ENCODE data around the gene CD300A.

Gene CD300A

GRCh38 chr17:74466111-74466827 is at the start of gene CD300A:
CD300A (plus strand) TSS chr17:74466634; CDS start chr17:74466704, 70 bp downstream.
- peak; percentile 32 for DNase-seq

DNA sequence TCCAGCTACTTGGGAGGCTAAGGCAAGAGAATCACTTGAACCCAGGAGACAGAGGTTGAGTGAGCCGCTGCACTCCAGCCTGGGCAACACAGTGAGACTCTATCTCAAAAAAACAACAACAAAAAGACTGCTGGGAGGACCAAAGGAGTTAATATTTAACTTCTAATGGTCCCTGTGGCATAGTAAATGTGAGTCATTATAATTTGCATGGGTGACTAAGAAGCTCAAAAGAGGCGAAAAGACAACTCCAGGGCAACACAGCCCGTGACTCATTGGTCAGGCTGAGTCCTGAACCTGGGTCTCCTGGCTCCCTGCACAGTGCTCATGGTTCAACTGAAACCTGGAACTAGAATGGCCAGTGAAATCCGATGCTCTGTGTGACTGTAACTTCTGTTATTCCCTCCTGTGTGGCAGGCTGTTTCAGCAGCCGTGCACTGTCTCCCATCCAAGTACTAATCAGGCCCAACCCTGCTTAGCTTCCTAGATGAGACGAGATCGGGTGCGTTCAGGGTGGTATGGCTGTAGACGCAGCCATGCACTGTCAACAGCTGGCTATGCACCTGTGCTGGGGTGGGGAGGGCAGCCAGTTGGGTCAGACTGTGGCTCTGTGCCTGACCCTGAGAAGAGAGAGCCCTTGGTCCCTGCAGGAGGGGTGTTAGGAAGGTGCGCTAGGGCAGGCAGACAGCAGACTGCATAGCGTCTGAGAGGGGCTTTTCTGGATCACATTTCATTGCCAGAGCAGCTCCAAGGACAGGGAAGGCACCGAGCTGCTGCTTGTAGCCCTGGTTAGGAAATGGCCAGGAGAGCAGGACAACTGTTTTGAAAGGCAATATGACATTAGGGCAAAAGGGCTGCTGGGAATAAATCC is 49.0 kb upstream of the CD300A start:
- peak; percentile 25 for DNase-seq

DNA sequence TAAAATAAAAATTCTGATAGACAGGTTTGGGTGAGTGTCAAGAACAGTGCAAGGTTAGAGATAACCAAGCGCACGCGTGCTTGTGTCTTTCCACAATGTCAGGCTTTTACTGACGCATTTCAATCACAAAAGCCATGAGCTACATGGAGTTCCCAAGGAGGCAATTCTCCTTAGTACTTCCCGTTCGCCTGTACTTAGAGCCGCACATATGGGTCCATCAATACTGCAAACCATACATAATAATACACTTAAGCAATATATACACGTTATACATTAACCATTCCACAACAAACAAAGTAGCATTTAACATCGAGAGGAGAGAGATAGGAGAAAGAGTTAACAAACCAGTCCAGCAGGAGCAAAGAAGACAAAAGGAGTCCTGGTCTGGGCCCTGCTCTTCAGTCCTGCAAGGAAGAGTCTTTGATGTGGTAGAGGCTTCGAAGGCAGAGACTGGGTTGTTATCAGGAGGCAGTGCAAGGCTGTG is 46.5 kb upstream of the CD300A start:
- no peak for DNase-seq

DNA sequence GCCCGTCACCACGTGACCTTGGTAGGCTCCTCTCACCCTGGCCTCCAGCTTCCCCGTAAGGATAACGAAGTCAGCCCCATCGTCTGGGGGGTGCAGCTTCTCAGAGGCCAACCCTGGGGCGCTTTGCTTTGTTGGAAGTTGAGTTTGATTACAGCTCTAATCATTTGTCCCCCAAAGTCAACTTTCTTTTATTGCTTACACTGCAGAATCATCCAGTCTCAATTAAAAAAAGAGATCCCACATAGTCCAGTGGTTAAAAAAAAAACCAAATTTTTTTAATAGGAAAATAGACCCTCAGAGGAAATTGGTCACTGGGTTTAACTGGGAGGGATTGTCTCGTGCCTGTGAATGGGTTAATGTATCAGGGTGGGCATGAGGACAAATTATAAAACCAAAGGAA is 42.3 kb upstream of the CD300A start:
- DNase-seq, result no peak

DNA sequence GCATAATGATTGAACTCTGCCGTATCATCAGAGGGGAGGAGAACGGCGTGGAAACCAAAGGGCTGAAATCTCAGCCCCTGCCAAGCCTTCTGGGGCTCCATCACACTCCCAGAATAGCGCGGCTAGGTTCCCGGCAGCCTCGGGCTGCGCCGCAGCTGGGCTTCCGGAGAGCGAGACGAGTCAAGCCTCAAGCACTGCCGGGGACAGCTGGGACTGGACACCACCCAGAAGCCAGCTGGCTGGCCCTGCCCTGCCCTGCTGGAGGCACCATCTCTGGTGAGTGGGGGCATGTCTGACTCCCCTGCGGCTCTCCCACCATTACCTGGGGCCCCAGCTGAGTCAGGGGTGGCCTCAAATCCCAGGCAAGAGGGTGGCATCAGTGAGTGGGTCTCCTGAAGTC is 41.8 kb upstream of the CD300A start:
- DNase-seq, result no peak

GRCh38 chr17:74426551-74427047 is 39.8 kb upstream of the CD300A start:
- no peak for DNase-seq

DNA sequence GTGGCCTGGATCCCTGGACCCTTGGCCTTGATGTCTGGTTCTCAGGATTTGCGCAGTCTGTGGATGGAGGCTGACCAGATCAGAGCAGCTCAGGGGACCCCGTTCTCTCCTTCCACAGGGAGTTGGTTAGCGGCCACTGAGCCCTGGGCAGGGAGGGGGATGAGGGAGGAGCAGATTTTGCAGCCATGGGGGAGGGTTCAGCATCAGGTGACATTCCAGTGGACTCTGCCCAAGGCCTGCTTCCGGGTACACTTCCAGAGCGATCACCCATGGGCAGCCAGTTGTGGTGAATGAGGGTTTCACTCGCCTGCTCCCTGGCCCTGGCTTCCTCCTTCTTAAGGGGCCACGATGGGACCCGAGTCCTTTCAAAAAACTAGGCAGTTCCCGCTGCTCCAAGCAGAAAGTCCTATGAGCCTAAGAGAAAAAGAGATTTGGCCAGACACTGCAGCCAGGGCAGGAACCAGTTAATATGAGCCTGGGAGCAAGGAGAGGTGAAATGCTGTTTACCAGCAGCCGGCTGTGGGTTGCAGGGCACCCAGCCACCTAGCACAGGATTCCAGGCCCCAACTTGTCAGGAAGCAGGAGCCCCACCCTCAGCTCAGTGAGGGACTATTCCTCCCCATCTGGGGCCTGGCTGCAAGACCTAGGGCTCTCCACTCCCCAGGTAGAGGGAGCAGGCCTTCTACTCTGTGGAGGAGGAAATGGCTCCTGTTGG is 39.2 kb upstream of the CD300A start:
- no peak for DNase-seq

- no peak for DNase-seq
These were observed 38.7 kb upstream of the CD300A start for GRCh38 chr17:74427763-74428153.

- no peak for DNase-seq
These were observed 36.6 kb upstream of the CD300A start for GRCh38 chr17:74429604-74430384.

- no peak for DNase-seq
These were observed 36.1 kb upstream of the CD300A start for GRCh38 chr17:74430385-74430705.

DNA sequence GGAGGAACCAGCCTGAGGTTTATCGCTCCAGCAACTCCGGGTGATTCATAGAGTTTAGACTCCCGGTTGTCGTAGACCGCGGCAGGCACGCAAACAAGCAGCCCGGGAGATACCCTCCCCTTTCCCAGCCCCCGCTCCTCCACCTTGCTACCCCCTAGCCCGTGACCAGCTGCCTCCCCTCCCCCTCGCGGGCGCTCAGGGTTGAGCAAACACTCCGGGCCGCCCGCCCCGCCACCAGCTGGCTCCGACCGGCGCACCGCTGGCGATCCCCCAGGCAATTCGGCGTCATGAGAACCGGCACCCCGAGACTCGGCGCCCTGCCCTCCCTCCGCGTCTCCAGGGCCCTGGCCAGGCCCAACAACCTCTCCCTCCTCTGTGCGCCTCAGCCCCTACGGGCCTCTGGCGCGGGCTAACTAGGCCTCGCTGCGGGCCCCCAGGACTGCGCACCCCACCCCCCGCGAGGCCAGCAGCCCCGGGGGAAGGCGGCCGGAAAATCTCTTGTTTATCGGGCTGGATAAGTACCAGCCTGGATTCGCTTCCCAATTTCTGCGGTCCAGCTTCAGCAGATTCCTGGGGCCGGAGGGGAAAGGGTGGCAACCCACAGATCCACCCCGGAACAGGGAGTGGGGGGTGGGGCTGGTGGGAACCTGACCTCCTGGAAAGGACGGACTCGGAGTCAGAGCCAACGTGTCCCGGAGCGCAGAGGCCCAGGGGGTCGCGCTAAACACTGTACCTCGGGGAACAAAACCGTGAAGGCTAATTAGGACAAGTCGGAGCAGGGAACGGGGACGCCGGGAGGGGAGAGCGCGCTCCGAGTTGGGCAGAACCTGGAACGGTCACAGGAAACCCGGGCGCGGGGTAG is 35.5 kb upstream of the CD300A start:
- peak; percentile 37 for DNase-seq

DNA sequence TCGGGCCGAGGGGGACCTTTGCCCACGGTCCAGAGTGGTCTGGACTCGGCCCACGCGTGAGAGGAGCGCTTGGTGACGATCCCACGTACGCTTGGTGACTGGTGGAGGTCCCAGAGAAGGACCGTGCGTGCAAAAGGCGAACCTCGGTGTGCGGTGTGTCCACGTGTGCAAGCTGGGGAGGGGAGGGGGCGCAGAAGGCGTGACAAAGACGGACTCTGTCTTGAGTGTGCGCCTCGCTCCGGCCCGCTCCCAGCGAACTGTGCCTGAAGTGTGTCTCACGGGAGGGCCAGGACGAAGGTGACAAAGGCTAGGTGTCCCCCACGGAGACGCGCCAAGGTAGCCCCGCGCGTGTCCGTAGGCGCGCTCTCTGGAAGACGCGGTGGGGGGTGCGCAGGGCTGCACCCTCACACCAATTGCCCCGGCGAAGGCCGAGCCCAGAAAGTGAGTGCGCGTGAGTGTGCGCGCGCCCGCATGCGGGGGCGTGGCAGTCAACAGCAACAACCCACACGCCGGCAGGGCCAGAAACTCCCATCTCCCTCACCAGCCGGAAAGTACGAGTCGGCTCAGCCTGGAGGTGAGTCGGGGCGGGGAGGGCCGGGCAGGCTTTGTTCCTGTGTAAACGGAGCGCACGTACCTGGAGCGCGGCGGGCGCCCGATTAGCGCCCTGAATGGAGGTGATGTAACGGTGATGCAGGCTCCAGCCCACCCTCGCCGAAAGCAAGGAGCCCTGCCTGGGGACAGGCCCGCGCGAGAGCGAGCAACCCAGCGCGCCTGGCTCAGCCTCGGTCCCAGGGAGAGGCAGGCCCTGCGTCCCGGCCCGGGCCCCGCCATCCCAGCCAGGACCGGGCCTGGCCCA is 34.6 kb upstream of the CD300A start, which contains the start of gene GPRC5C:
GPRC5C (plus strand) TSS at position 521 of the 856 bp plus-strand sequence. CDS start 7,689 bp downstream, outside the sequence.
- DNase-seq, result peak; percentile 70

- no peak for DNase-seq
These were observed 34.1 kb upstream of the CD300A start for GRCh38 chr17:74432424-74432690.

DNA sequence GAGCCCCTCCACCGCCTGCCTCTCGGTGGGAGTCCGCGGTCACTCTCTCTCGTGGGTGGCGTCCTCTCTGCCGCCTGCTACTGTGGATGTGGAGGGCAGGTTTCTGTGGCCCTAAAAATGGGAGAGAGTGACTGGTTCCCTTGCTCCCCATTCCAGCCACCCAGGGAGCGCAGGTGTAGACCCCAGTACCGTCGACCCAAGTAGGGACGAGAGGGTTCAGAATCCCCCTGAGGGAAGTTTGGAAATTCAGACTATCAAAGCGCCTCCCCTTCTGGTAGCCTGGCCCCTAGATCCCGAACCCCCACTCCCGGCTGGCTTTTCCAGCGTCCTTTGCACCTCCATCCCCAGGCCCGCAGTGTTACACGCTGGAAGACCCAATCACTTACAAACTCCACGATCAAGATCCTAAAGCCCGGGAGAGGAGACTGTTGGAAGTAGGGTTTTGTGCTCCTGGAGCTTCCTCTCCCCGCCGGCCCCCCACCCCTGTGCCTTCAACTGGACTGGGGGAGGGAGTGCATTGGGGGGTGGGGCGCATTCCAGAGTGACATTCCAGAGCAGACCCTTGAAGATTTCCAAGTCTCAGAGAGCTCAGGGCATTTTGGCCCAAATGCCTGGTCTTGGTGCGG is 33.6 kb upstream of the CD300A start:
- DNase-seq, result no peak

GRCh38 chr17:74433421-74434121 is 32.9 kb upstream of the CD300A start:
- DNase-seq, result no peak

- no peak for DNase-seq
These were observed 30.6 kb upstream of the CD300A start for GRCh38 chr17:74435775-74436359.

DNA sequence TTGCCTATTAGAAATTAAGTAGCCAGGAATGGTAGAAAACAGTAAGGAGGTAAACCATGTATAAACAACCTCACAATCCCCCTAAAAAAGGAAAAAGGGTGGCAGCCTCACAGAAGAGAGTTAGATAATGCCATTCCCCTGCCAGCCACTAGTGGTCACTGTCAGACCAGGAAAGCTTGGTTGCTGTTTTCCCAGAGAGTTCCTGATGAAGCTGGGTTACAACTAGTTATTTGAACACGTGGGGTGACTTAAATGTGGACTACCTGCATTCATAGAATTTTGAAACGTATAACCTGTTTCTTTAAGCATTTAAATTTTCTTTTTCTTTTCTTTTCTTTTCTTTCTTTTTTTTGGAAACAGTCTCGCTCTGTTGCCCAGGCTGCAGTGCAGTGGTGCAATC is 28.7 kb upstream of the CD300A start:
- no peak for DNase-seq

DNA sequence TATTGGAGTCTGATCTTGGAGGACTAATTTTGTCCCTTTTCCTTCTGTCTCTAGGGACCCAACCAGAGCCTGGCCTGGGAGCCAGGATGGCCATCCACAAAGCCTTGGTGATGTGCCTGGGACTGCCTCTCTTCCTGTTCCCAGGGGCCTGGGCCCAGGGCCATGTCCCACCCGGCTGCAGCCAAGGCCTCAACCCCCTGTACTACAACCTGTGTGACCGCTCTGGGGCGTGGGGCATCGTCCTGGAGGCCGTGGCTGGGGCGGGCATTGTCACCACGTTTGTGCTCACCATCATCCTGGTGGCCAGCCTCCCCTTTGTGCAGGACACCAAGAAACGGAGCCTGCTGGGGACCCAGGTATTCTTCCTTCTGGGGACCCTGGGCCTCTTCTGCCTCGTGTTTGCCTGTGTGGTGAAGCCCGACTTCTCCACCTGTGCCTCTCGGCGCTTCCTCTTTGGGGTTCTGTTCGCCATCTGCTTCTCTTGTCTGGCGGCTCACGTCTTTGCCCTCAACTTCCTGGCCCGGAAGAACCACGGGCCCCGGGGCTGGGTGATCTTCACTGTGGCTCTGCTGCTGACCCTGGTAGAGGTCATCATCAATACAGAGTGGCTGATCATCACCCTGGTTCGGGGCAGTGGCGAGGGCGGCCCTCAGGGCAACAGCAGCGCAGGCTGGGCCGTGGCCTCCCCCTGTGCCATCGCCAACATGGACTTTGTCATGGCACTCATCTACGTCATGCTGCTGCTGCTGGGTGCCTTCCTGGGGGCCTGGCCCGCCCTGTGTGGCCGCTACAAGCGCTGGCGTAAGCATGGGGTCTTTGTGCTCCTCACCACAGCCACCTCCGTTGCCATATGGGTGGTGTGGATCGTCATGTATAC is 26.5 kb upstream of the CD300A start:
- no peak for DNase-seq
